Epithelial cell of esophagus (primary cell): ENCODE measurements around the gene CLEC7A.
A peak's percentile ranks its signal among the peaks of the same experiment; 100 is the strongest.

Source experiments
- DNase-seq: peaks from one replicate; pipeline ENCODE4 v3.0.0; 2010; ENCODE audit warnings: low read depth
- H3K4me3 ChIP-seq: 2 replicates; pipeline ENCODE4 v1.5.1; 2011; ENCODE audit warnings: mild to moderate bottlenecking, low read length, control low read depth
- TF ChIP-seq, protein P1 (sequence below): IDR thresholded peaks from 2 replicates; pipeline ENCODE4 v1.5.1; 2011; ENCODE audit warnings: low read depth, mild to moderate bottlenecking, low read length, control low read depth, inconsistent platforms; ENCODE audit not compliant: insufficient read depth; ENCODE audit errors: missing control alignments

The CLEC7A gene

DNA sequence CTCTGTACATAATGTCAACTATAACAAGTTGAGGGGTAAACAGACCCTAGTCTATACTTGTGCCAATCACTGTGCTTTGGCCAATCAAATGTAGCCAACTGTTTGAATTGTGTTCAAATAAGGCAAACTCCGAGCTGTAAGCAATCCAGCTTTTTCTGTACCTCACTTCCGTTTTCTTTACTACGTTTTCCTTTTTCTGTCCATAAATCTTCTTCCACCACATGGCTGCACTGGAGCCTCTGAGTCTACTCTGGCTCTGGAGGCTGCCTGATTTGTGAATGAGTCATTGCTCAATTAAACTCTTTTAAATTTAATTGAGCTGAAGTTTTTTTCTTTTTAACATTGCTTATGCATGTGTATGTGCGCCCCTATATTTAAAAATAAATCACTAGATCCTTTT, 60.9 kb downstream of the CLEC7A start:
- peak; percentile 8 for DNase-seq
- TF ChIP-seq, protein P1, sequence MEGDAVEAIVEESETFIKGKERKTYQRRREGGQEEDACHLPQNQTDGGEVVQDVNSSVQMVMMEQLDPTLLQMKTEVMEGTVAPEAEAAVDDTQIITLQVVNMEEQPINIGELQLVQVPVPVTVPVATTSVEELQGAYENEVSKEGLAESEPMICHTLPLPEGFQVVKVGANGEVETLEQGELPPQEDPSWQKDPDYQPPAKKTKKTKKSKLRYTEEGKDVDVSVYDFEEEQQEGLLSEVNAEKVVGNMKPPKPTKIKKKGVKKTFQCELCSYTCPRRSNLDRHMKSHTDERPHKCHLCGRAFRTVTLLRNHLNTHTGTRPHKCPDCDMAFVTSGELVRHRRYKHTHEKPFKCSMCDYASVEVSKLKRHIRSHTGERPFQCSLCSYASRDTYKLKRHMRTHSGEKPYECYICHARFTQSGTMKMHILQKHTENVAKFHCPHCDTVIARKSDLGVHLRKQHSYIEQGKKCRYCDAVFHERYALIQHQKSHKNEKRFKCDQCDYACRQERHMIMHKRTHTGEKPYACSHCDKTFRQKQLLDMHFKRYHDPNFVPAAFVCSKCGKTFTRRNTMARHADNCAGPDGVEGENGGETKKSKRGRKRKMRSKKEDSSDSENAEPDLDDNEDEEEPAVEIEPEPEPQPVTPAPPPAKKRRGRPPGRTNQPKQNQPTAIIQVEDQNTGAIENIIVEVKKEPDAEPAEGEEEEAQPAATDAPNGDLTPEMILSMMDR = no peak

DNA sequence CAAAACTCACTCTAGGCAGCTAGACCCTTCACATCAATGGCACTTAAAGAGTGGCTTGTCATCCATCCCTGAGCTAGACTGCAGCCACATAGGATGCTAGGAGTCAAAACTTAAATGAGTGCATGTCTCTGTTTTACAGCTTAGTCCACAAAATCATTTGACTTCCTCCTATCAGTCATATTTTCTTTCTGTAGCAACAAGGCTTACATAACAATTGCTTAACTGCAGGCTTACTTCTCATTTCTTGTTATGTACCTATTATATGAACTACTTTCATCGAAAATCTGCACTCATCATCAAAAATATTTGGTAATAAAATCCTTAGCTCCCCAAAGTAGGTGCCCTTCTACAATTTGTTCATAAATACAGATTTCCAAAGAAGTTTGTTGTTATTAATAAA, 61.4 kb downstream of the CLEC7A start:
- no peak overlapping the region for H3K4me3 ChIP-seq
- DNase-seq = peak; percentile 22
- TF ChIP-seq, protein P1 = no peak

More for the DNA sequence above, 60.9 kb downstream of the CLEC7A start:
- H3K4me3 ChIP-seq = no peak overlapping the region

DNA sequence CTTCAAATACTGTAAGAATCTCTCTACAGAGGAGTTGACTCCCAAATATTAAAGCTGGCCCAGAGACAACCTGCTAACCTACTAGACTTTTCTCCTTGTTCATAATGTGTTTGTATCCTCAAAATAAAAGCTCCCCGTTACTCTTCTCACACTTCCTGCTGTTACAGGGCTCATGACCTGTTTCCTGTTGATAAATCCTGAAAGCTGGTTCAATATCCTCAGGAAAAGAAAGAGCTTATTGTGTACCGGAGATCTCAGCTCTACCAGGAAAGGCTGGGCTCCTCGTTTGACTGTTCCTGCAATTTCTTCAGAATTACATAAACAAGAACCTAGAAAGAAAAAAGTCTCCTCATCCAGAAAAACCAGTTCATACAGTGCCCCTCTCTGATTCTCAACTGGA, 62.1 kb downstream of the CLEC7A start:
- H3K4me3 ChIP-seq = no peak overlapping the region
- TF ChIP-seq, protein P1 = no peak
- no peak for DNase-seq

DNA sequence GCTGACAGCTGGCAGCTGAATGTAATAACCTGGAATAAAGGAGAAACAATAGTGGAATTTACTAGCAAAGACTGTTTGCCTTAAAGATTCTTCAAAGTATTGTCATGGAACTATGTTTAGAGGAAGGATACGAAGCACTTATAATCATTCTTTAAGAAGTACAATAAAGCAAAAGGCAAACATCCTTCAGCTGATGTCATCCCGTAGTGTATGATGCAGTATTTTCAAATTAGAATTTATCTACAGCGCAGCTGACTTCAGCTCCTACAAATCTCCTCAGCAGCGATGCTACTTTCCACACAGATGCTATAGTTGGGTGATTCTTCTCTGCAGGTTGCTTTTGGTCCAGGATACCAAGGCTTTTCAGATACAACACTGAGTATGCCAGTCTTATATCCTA, 62.7 kb downstream of the CLEC7A start:
- TF ChIP-seq, protein P1 = no peak
- H3K4me3 ChIP-seq = no peak overlapping the region

More for the DNA sequence above, 62.7 kb downstream of the CLEC7A start:
- no peak for DNase-seq
